C4-2B (cell line): ENCODE results near the gene SOX11.
"Not testable (repeated sequence)": the region's sequence is repeated elsewhere in the genome, so short reads cannot be mapped to it uniquely, and the experiment has no call there.

Source experiments
- H3K27ac ChIP-seq: fragments of 450-650 bp; 2 replicates; pipeline ENCODE4 v1.5.1; 2017
- CTCF ChIP-seq: fragments of 450-650 bp; conservative IDR thresholded peaks from 2 replicates; pipeline ENCODE4 v1.5.1; 2017; ENCODE audit warnings: mild to moderate bottlenecking
- ZFX ChIP-seq: fragments of 450-650 bp; IDR thresholded peaks from 2 replicates; pipeline ENCODE4 v1.6.1; 2017

SOX11 gene

GRCh38 chr2:5666798-5667197, 25.4 kb upstream of the SOX11 start:
- TF ChIP-seq CTCF (no peak), ZFX (no peak)
- H3K27ac ChIP-seq: no peak overlapping the region

- H3K27ac ChIP-seq: not testable (repeated sequence)
Measured at GRCh38 chr2:5667655-5668054, 24.5 kb upstream of the SOX11 start.

- no peak overlapping the region for H3K27ac ChIP-seq
- no peak for TF ChIP-seq CTCF
- no peak for TF ChIP-seq ZFX
Measured at GRCh38 chr2:5668682-5669250, 23.4 kb upstream of the SOX11 start.

- TF ChIP-seq CTCF (no peak), ZFX (no peak)
- no peak overlapping the region for H3K27ac ChIP-seq
Measured at GRCh38 chr2:5672749-5673144, 19.4 kb upstream of the SOX11 start.

GRCh38 chr2:5673145-5674025, 18.8 kb upstream of the SOX11 start:
- TF ChIP-seq ZFX: no peak
- TF ChIP-seq CTCF: no peak
- H3K27ac ChIP-seq: no peak overlapping the region

- no peak overlapping the region for H3K27ac ChIP-seq
- no peak for TF ChIP-seq ZFX
- no peak for TF ChIP-seq CTCF
Measured at GRCh38 chr2:5674026-5674340, 18.2 kb upstream of the SOX11 start.

- TF ChIP-seq ZFX (no peak), CTCF (no peak)
Measured at GRCh38 chr2:5677133-5677532, 15.1 kb upstream of the SOX11 start.

GRCh38 chr2:5683471-5683870, 8.7 kb upstream of the SOX11 start:
- H3K27ac ChIP-seq: no peak overlapping the region
- TF ChIP-seq ZFX (no peak), CTCF (no peak)

More at GRCh38 chr2:5677133-5677532, 15.1 kb upstream of the SOX11 start:
- H3K27ac ChIP-seq: no peak overlapping the region
